Mucosa of stomach (tissue), 1 donor: ENCODE measurements around the gene SMAD6.

Experiments
- H3K27me3 ChIP-seq: one replicate; pipeline ENCODE4 v1.7.0; 2013; ENCODE audit warnings: mild to moderate bottlenecking, low read length; ENCODE audit not compliant: control insufficient read depth, insufficient read depth
- H3K36me3 ChIP-seq: one replicate; pipeline ENCODE4 v1.7.0; 2013; ENCODE audit warnings: low read length; ENCODE audit not compliant: control insufficient read depth, insufficient read depth
- H3K4me1 ChIP-seq: one replicate; pipeline ENCODE4 v1.7.0; 2013; ENCODE audit warnings: mild to moderate bottlenecking, low read length; ENCODE audit not compliant: control insufficient read depth, insufficient read depth
- H3K4me3 ChIP-seq: one replicate; pipeline ENCODE4 v1.7.0; 2013; ENCODE audit warnings: low read length
- H3K9ac ChIP-seq: one replicate; pipeline ENCODE4 v1.7.0; 2013; ENCODE audit warnings: mild to moderate bottlenecking, low read length, moderate library complexity
- H3K9me3 ChIP-seq: one replicate; pipeline ENCODE4 v1.7.0; 2013; ENCODE audit warnings: mild to moderate bottlenecking, low read length, moderate library complexity; ENCODE audit not compliant: control insufficient read depth
- donor health status: Pancreatic carcinoma.

The SMAD6 gene

DNA sequence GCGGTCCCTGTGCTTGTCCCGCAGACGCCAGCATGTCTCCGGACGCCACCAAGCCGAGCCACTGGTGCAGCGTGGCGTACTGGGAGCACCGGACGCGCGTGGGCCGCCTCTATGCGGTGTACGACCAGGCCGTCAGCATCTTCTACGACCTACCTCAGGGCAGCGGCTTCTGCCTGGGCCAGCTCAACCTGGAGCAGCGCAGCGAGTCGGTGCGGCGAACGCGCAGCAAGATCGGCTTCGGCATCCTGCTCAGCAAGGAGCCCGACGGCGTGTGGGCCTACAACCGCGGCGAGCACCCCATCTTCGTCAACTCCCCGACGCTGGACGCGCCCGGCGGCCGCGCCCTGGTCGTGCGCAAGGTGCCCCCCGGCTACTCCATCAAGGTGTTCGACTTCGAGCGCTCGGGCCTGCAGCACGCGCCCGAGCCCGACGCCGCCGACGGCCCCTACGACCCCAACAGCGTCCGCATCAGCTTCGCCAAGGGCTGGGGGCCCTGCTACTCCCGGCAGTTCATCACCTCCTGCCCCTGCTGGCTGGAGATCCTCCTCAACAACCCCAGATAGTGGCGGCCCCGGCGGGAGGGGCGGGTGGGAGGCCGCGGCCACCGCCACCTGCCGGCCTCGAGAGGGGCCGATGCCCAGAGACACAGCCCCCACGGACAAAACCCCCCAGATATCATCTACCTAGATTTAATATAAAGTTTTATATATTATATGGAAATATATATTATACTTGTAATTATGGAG, 79.1 kb downstream of the SMAD6 start:
- Histone ChIP-seq H3K4me1 (peaks cover 22% of the 10 kb centered on the region), H3K4me3 (no peak overlapping the region), H3K27me3 (no peaks in the 10 kb centered on the region), H3K9me3 (no peaks in the 10 kb centered on the region), H3K36me3 (no peaks in the 10 kb centered on the region), H3K9ac (no peak overlapping the region)

DNA sequence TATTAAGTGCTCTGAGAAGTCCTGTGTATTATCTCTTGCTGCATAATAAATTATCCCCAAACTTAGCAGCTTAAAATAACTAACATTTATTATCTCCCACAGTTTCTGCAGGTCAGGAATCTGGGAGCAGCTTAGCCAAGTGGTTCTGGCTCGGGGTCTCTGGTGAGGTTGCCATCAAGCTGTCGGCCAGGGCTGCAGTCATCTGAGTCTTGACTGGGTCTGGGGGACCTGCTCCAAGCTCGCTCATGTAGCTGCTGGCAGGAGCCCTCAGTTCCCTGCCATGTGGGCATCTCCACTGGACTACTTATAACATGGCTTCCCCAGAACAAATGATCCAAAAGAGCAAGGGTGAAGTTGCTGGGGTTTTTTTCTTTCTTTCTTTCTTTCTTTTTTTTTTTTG, 80.7 kb downstream of the SMAD6 start:
- Histone ChIP-seq H3K4me1 (peaks cover 22% of the 10 kb centered on the region), H3K9ac (no peak overlapping the region), H3K4me3 (no peak overlapping the region), H3K27me3 (no peaks in the 10 kb centered on the region), H3K9me3 (no peaks in the 10 kb centered on the region), H3K36me3 (no peaks in the 10 kb centered on the region)

GRCh38 chr15:66783314-66783713, 81.3 kb downstream of the SMAD6 start:
- Histone ChIP-seq H3K9ac (no peak overlapping the region), H3K36me3 (no peaks in the 10 kb centered on the region), H3K4me3 (no peak overlapping the region), H3K27me3 (no peaks in the 10 kb centered on the region), H3K9me3 (no peaks in the 10 kb centered on the region), H3K4me1 (peaks cover 22% of the 10 kb centered on the region)

GRCh38 chr15:66783725-66784124, 81.7 kb downstream of the SMAD6 start:
- H3K36me3 ChIP-seq = no peaks in the 10 kb centered on the region

GRCh38 chr15:66784174-66784573, 82.1 kb downstream of the SMAD6 start:
- Histone ChIP-seq H3K9me3 (no peaks in the 10 kb centered on the region), H3K36me3 (no peaks in the 10 kb centered on the region), H3K27me3 (no peaks in the 10 kb centered on the region), H3K4me1 (peaks cover 17% of the 10 kb centered on the region), H3K4me3 (no peak overlapping the region), H3K9ac (no peak overlapping the region)

More at GRCh38 chr15:66783725-66784124, 81.7 kb downstream of the SMAD6 start:
- Histone ChIP-seq H3K27me3 (no peaks in the 10 kb centered on the region), H3K9me3 (no peaks in the 10 kb centered on the region), H3K4me1 (peaks cover 22% of the 10 kb centered on the region), H3K9ac (no peak overlapping the region), H3K4me3 (no peak overlapping the region)

GRCh38 chr15:66785637-66786036, 83.6 kb downstream of the SMAD6 start:
- H3K36me3 ChIP-seq = no peaks in the 10 kb centered on the region
- peaks cover 3% of the 10 kb centered on the region for H3K4me1 ChIP-seq
- no peak overlapping the region for H3K4me3 ChIP-seq
- no peaks in the 10 kb centered on the region for H3K27me3 ChIP-seq
- no peak overlapping the region for H3K9ac ChIP-seq
- H3K9me3 ChIP-seq = no peaks in the 10 kb centered on the region

DNA sequence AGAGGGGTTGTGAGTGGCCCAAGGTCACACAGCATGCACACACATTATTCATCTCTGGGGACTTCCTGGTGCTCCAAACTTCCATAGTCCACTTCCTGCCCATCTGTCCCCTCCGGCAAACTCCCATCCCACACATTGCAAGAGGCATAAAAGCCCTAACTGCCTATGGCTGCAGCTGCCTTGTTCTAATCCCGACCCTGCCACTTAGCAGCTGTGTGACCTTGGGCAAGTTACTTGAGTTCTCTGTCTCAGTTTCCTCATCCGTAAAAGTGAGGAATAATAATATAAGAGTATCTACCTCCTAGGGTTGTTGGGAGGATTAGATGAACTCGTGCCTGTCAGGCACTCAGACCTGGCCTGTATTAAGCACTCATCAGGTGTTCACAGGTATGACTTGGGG, 84.2 kb downstream of the SMAD6 start:
- H3K4me3 ChIP-seq = no peak overlapping the region
- H3K9me3 ChIP-seq = no peaks in the 10 kb centered on the region
- H3K27me3 ChIP-seq = no peaks in the 10 kb centered on the region
- no peak overlapping the region for H3K9ac ChIP-seq
- peaks cover 3% of the 10 kb centered on the region for H3K4me1 ChIP-seq
- no peaks in the 10 kb centered on the region for H3K36me3 ChIP-seq

DNA sequence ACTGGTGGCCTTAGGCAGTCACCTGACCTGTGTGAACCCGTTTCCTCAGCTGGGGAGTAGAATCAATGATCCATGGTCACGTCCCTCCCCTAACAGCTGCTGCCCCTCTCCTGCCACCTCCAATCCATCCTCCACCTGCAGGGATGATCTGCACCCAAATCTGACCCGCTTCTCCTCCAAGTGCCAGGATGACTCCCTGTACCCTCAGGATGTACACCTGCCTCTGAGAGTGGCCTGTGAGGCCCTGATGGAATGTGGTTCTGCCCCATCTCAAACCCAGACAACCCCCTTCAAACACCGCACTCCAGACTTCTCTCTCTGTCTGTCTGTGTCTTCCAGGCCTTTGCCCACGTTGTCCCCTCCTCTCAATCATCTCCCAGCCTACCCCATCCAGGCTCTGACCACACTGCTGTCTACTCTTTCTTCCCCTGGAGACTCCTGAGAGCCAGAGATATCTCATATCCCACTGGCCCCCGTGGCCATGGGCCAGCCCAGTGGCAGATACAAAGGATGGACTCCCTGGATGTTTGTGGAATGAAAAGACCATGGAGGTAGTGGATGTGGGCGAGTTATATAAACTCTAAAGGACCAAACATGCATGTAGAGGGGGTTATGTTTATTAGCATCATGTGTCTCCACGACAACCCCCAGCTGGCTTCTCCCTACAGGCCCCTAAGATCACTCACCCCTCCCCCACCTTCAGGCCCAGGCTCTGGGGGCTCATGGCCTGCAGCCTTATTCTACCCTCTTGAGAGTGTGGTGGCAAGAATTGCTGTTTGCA, 84.9 kb downstream of the SMAD6 start:
- no peak overlapping the region for H3K9ac ChIP-seq
- peaks cover 3% of the 10 kb centered on the region for H3K4me1 ChIP-seq
- no peak overlapping the region for H3K4me3 ChIP-seq
- no peaks in the 10 kb centered on the region for H3K9me3 ChIP-seq
- no peaks in the 10 kb centered on the region for H3K27me3 ChIP-seq
- H3K36me3 ChIP-seq = no peaks in the 10 kb centered on the region

DNA sequence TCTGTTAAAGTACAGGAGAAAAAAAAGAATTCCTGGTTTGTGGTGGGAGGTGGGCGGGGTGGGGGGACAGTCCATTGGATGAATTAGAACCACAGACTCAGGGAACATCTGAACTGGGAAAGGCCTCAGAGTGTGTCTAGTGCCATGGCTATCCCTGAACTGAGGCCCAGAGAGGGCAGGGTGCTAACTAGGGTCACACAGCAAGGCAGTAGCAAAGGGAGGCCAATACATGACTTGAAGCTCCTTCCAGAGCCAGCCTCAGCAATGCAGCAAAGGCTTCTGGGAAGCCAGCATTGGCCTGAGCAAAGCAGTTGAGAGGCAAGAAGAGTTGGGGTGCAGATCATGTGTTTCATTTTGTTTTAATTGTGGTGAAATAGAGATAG, 85.4 kb downstream of the SMAD6 start:
- no peak overlapping the region for H3K4me3 ChIP-seq
- no peak overlapping the region for H3K9ac ChIP-seq
- no peaks in the 10 kb centered on the region for H3K27me3 ChIP-seq
- H3K4me1 ChIP-seq = peaks cover 3% of the 10 kb centered on the region
- H3K36me3 ChIP-seq = no peaks in the 10 kb centered on the region
- H3K9me3 ChIP-seq = no peaks in the 10 kb centered on the region

GRCh38 chr15:66788024-66788423, 86.0 kb downstream of the SMAD6 start:
- Histone ChIP-seq H3K27me3 (no peaks in the 10 kb centered on the region), H3K4me3 (no peak overlapping the region), H3K36me3 (no peaks in the 10 kb centered on the region), H3K4me1 (peaks cover 3% of the 10 kb centered on the region), H3K9ac (no peak overlapping the region), H3K9me3 (no peaks in the 10 kb centered on the region)

DNA sequence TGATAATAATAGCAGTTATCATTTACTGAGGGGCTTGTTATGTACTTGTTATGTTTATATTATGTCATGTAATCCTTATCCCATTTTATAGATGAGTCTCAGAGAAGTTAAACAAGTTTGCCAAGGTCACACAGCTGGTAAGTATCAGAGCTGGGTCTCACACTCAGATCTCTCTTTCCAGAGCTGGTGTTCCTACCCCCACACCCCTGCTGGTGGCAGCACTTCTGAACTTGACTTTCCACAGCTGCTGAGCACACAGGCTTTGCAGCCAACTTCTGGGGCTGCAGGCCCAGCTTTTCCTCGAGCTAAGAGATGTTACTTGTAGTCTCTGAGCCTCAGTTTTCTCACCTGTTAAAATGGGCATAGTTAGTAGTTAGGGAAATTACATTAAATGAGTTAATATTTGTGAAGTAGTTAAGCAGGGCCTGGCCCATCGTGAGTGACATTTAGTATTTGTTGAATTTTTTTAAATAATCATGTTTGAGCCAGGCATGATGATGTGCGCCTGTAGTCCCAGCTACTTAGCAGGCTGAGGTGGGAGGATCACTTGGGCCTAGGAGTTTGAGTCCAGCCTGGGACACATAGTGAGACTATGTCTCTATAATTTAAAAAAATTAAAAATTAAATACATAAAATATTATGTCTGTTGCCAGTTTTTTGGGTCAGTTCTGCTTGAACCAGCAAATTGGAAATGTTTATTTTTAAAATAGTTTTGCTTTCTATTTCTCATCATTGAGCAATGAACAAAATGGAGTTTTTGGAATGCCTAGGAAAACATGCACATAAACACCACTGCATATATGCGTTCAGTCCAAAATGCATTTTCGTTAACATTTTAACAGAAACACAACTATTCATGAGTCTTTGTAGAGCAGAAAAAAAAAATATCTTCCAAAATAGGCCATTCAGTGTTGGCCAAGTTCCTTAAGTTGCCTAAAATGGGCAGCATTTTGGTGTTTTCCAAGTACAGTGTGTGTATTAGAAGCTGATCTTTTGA, 87.3 kb downstream of the SMAD6 start:
- no peak overlapping the region for H3K4me3 ChIP-seq
- no peaks in the 10 kb centered on the region for H3K36me3 ChIP-seq
- H3K27me3 ChIP-seq = no peaks in the 10 kb centered on the region
- H3K4me1 ChIP-seq = peaks cover 3% of the 10 kb centered on the region
- no peaks in the 10 kb centered on the region for H3K9me3 ChIP-seq
- no peak overlapping the region for H3K9ac ChIP-seq
